Endothelial cell of umbilical vein (primary cell): ENCODE measurements around the gene RND3.

Source experiments
- CTCF ChIP-seq, 2 donors: IDR thresholded peaks; 1 replicate in 1 of 2; 2 replicates in 1 of 2; pipeline ENCODE4 v1.5.1; 2011; ENCODE audit warnings: low read length in 2 of 2, mild to moderate bottlenecking in 2 of 2, moderate library complexity in 2 of 2, control low read depth in 1 of 2, inconsistent platforms in 1 of 2, low read depth in 1 of 2; ENCODE audit not compliant: insufficient read depth in 1 of 2; ENCODE audit errors: extremely low read depth in 1 of 2
- EZH2 ChIP-seq: IDR thresholded peaks from 2 replicates; pipeline ENCODE4 v1.6.1; 2012; ENCODE audit warnings: borderline replicate concordance, low read depth, mild to moderate bottlenecking, moderate library complexity, low read length, inconsistent platforms; ENCODE audit not compliant: severe bottlenecking
- JUN ChIP-seq: IDR thresholded peaks from 2 replicates; pipeline ENCODE4 v1.6.1; 2011; ENCODE audit warnings: borderline replicate concordance, low read depth; ENCODE audit not compliant: insufficient read length, insufficient read depth
- MAX ChIP-seq: IDR thresholded peaks from 2 replicates; pipeline ENCODE4 v1.6.1; 2011; ENCODE audit not compliant: insufficient read depth, insufficient read length
- POLR2A ChIP-seq: IDR thresholded peaks from 2 replicates; pipeline ENCODE4 v1.6.1; 2012; ENCODE audit warnings: low read depth, mild to moderate bottlenecking, control low read depth, low read length
- POLR2AphosphoS5 ChIP-seq: IDR thresholded peaks from 2 replicates; pipeline ENCODE4 v1.6.1; 2012; ENCODE audit warnings: low read depth, mild to moderate bottlenecking, control low read depth, low read length, moderate library complexity; ENCODE audit not compliant: insufficient read depth

GRCh38 chr2:150465703-150466569 lies 21.5 kb downstream of the RND3 start:
- TF ChIP-seq MAX (no peak), POLR2A (no peak), CTCF (IDR thresholded peaks at IDR 0.05; ENCODE audit: extremely low read depth in 1 of 2, insufficient read depth in 1 of 2, low read depth in 1 of 2, low read length in 2 of 2) (no peak), JUN (no peak), POLR2AphosphoS5 (peak; percentile 15), EZH2 (no peak)
